Stimulated activated CD4-positive, alpha-beta T cell treated with anti-CD3 and anti-CD28 coated beads, Interleukin-15, amount 100 ng/mL, for 24 hours (primary cell): ENCODE results near the gene CXCL8.
"Not testable (repeated sequence)": the region's sequence is repeated elsewhere in the genome, so short reads cannot be mapped to it uniquely, and the experiment has no call there.

Experiments used
- DNase-seq: peaks from one replicate; pipeline ENCODE4 v3.0.0-alpha.2; 2020

The CXCL8 gene

GRCh38 chr4:73740353-73740778 lies at the start of gene CXCL8:
TSS of gene CXCL8 (plus strand) at chr4:73740569. CDS start at chr4:73740659, 90 bp downstream.
- no peak for DNase-seq

- DNase-seq, result not testable (repeated sequence)
Observed at GRCh38 chr4:73691201-73691600, 49.2 kb upstream of the CXCL8 start.

- no peak for DNase-seq
Observed at GRCh38 chr4:73691759-73692158, 48.6 kb upstream of the CXCL8 start.

- DNase-seq, result no peak
Observed at GRCh38 chr4:73692254-73692653, 48.1 kb upstream of the CXCL8 start.

- DNase-seq, result no peak
Observed at GRCh38 chr4:73692701-73693100, 47.7 kb upstream of the CXCL8 start.

- no peak for DNase-seq
Observed at GRCh38 chr4:73693811-73694210, 46.6 kb upstream of the CXCL8 start.

- DNase-seq, result no peak
Observed at GRCh38 chr4:73698217-73698616, 42.2 kb upstream of the CXCL8 start.

GRCh38 chr4:73701116-73701515 lies 39.3 kb upstream of the CXCL8 start:
- DNase-seq, result no peak

- no peak for DNase-seq
Observed at GRCh38 chr4:73702796-73703287, 37.5 kb upstream of the CXCL8 start.

- DNase-seq, result no peak
Observed at GRCh38 chr4:73703320-73703719, 37.0 kb upstream of the CXCL8 start.

- no peak for DNase-seq
Observed at GRCh38 chr4:73704314-73705055, 35.9 kb upstream of the CXCL8 start.

- DNase-seq, result no peak
Observed at GRCh38 chr4:73705056-73705432, 35.3 kb upstream of the CXCL8 start.

- DNase-seq, result no peak
Observed at GRCh38 chr4:73705721-73706120, 34.6 kb upstream of the CXCL8 start.

GRCh38 chr4:73706811-73707210 lies 33.6 kb upstream of the CXCL8 start:
- DNase-seq, result no peak

- no peak for DNase-seq
Observed at GRCh38 chr4:73707269-73707875, 33.0 kb upstream of the CXCL8 start.

- no peak for DNase-seq
Observed at GRCh38 chr4:73707918-73708577, 32.3 kb upstream of the CXCL8 start.

- DNase-seq, result no peak
Observed at GRCh38 chr4:73709451-73710033, 30.8 kb upstream of the CXCL8 start.

- no peak for DNase-seq
Observed at GRCh38 chr4:73710094-73710493, 30.3 kb upstream of the CXCL8 start.

GRCh38 chr4:73711989-73712388 lies 28.4 kb upstream of the CXCL8 start:
- DNase-seq, result no peak

- no peak for DNase-seq
Observed at GRCh38 chr4:73713650-73714049, 26.7 kb upstream of the CXCL8 start.

GRCh38 chr4:73714647-73715046 lies 25.7 kb upstream of the CXCL8 start:
- DNase-seq, result no peak

- no peak for DNase-seq
Observed at GRCh38 chr4:73715659-73716058, 24.7 kb upstream of the CXCL8 start.
